ENCODE measurements around the gene TMEM132E.

GRCh38 chr17:34673995-34674890, 94.9 kb downstream of the TMEM132E start:
- TF ChIP-seq CTCF (IDR thresholded peaks at IDR 0.05): no peak
- TF ChIP-seq POLR2A (IDR thresholded peaks at IDR 0.05): no peak
